ENCODE measurements around the gene PMFBP1. TPM values are rescaled to one million over a fixed set of nuclear protein-coding genes. Genes with fewer than 3 reads are reported as not detected.
A peak's percentile ranks its signal among the peaks of the same experiment; 100 is the strongest.

PMFBP1 gene
- total and polyA plus RNA-seq, 2 of the 4 experiments (the other 2 are of a cell fraction): under 0.01 TPM; not detected in 1

DNA sequence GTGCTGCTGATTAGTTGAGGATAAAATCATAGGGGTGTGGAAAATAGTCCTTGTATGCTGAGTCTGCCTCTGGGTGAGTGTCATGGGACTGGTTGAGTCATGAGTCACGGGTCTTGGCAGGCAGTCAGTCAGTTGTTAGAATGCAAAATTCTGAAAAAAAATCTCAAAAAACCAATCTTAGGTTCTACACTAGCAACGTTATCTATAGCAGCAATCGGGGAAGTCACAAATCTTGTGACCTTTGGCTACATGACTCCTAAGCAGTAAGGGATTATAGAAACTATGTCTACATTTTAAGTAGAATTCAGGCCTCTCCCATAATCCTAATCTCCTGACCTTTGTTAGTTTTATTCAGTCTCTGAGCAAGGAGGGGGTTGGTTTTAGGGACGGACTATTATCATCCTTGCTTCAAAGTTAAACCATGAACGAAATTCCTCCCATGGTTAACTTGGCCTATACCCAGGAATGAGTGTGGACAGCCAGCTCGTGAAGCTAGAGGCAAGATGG is 18.0 kb upstream of the PMFBP1 start:
- H2BK15ac ChIP-seq (ENCODE audit: low read depth, low read length): no peak overlapping the region
- no peak overlapping the region for H4K8ac ChIP-seq (ENCODE audit: low read depth in 2 of 2, low read length in 2 of 2)
- POLR2A ChIA-PET (ENCODE audit: unreplicated experiment): no interaction called here
- no peak overlapping the region for H2AFZ ChIP-seq (replicated peaks; ENCODE audit: low read length, poor library complexity)
- peak; percentile 51 for DNase-seq
- no peak overlapping the region for H3K4me3 ChIP-seq (ENCODE audit: insufficient read depth, low read depth, low read length)
- H2BK20ac ChIP-seq (ENCODE audit: low read depth, low read length): no peak overlapping the region
- in situ Hi-C loops (cut with MboI; ENCODE audit: low sequenced_read_pairs): no loop called here
- no peak overlapping the region for H3K4me2 ChIP-seq (ENCODE audit: low read depth, low read length)
- H2AK5ac ChIP-seq (ENCODE audit: low read depth, low read length): no peak overlapping the region
- no peak overlapping the region for H4K5ac ChIP-seq (ENCODE audit: low read depth, low read length)
- no peaks in the 10 kb centered on the region for H4K20me1 ChIP-seq (ENCODE audit: insufficient read depth, low read length)
- H2BK5ac ChIP-seq (ENCODE audit: low read depth, low read length, poor library complexity, severe bottlenecking): no peak overlapping the region
- H2BK120ac ChIP-seq (ENCODE audit: low read depth, low read length): no peak overlapping the region
- ATAC-seq (ENCODE audit: low read depth): peak; percentile 53
- H3K27ac ChIP-seq (ENCODE audit: insufficient read depth, low read length): no peak overlapping the region
- H3K36me3 ChIP-seq (ENCODE audit: control insufficient read depth, insufficient read depth, low read length): no peaks in the 10 kb centered on the region
- no peak overlapping the region for H3K18ac ChIP-seq (ENCODE audit: low read depth, low read length)
- H3K9ac ChIP-seq (ENCODE audit: low read depth, low read length): no peak overlapping the region
- no peak overlapping the region for H3K23ac ChIP-seq (ENCODE audit: low read depth, low read length)
- TF ChIP-seq RAD21 (IDR thresholded peaks at IDR 0.05; ENCODE audit: low read length) (no peak), CHD1 (IDR thresholded peaks at IDR 0.05; ENCODE audit: low read depth, low read length) (no peak), NFE2L2 (IDR thresholded peaks at IDR 0.05; ENCODE audit: low read depth, low read length) (no peak), FOS (IDR thresholded peaks at IDR 0.05; ENCODE audit: low read depth, low read length) (no peak), SMC3 (IDR thresholded peaks at IDR 0.05; ENCODE audit: low read depth, low read length) (no peak), MXI1 (IDR thresholded peaks at IDR 0.05; ENCODE audit: borderline replicate concordance, low read depth, low read length) (no peak), RCOR1 (IDR thresholded peaks at IDR 0.05; ENCODE audit: insufficient replicate concordance, low read length) (no peak), RFX5 (IDR thresholded peaks at IDR 0.05; ENCODE audit: low read depth, low read length) (no peak), ELK1 (IDR thresholded peaks at IDR 0.05; ENCODE audit: borderline replicate concordance, low read depth, low read length) (no peak), CTCF (conservative IDR thresholded peaks at IDR 0.05; ENCODE audit: low read depth, low read length) (no peak), CEBPB (IDR thresholded peaks at IDR 0.05; ENCODE audit: low read depth, low read length) (no peak), MAFK (IDR thresholded peaks at IDR 0.05; ENCODE audit: low read depth, low read length) (no peak), MAZ (IDR thresholded peaks at IDR 0.05; ENCODE audit: borderline replicate concordance, low read depth, low read length) (no peak), BHLHE40 (IDR thresholded peaks at IDR 0.05; ENCODE audit: low read depth, low read length) (no peak), POLR2A (IDR thresholded peaks at IDR 0.05; ENCODE audit: low read depth, low read length) (no peak)
- TF ChIP-seq, protein P1, sequence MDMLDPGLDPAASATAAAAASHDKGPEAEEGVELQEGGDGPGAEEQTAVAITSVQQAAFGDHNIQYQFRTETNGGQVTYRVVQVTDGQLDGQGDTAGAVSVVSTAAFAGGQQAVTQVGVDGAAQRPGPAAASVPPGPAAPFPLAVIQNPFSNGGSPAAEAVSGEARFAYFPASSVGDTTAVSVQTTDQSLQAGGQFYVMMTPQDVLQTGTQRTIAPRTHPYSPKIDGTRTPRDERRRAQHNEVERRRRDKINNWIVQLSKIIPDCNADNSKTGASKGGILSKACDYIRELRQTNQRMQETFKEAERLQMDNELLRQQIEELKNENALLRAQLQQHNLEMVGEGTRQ (IDR thresholded peaks at IDR 0.05; ENCODE audit: low read depth, low read length): no peak
- CTCF ChIA-PET: interaction anchor here (0.7 kb wide), 1 partner anchor 13 kb away, joined by 3 read pairs; no protein-coding TSS in a partner anchor
- no peaks in the 10 kb centered on the region for H3K9me1 ChIP-seq (ENCODE audit: insufficient read depth, low read length)
- no peaks in the 10 kb centered on the region for H3K4me1 ChIP-seq (ENCODE audit: control insufficient read depth, insufficient read depth, low read length)
- dilution Hi-C loops (cut with HindIII; ENCODE audit: low sequenced_read_pairs, unreplicated experiment): no loop called here
- no peaks in the 10 kb centered on the region for H3K79me1 ChIP-seq (ENCODE audit: low read depth in 1 of 2, low read length in 2 of 2)
- no peak overlapping the region for H3K4ac ChIP-seq (ENCODE audit: low read depth, low read length)
- no peak overlapping the region for H4K91ac ChIP-seq (ENCODE audit: insufficient read depth, low read depth, low read length)
- peaks cover 2% of the 10 kb centered on the region; the same call in 1 of the 2 replicates for H3K9me3 ChIP-seq (ENCODE audit: control insufficient read depth, insufficient read depth, low read length)
- no TSS peak for BruUV-seq (replicated peaks)
- H3K27me3 ChIP-seq (ENCODE audit: control insufficient read depth, insufficient read depth, low read length): no peaks in the 10 kb centered on the region
- no peak overlapping the region for H3K14ac ChIP-seq (replicated peaks; ENCODE audit: low read depth, low read length)
- H3K56ac ChIP-seq (ENCODE audit: extremely low read depth, insufficient read depth, low read length): no peak overlapping the region
- no peak overlapping the region for H2AK9ac ChIP-seq (replicated peaks; ENCODE audit: low read depth, low read length, poor library complexity)
- intact Hi-C loops (cut with micrococcal nuclease): no loop called here
- whole genome bisulfite sequencing, 2 experiments (ENCODE audit: extremely low coverage in 2 of 2, insufficient read length in 1 of 2): no CpG with 5 or more reads among the region's 6 CpGs

Measured in IMR-90 (cell line).